Measurements from ENCODE around the gene CLEC18A.
"Not testable (repeated sequence)": the region's sequence is repeated elsewhere in the genome, so short reads cannot be mapped to it uniquely, and the experiment has no call there.

The CLEC18A gene

GRCh38 chr16:69952572-69953355 lies 1.6 kb downstream of the CLEC18A start:
- DNase-seq, result not testable (repeated sequence)

GRCh38 chr16:69954241-69954640 lies 3.1 kb downstream of the CLEC18A start:
- DNase-seq, result not testable (repeated sequence)

DNA sequence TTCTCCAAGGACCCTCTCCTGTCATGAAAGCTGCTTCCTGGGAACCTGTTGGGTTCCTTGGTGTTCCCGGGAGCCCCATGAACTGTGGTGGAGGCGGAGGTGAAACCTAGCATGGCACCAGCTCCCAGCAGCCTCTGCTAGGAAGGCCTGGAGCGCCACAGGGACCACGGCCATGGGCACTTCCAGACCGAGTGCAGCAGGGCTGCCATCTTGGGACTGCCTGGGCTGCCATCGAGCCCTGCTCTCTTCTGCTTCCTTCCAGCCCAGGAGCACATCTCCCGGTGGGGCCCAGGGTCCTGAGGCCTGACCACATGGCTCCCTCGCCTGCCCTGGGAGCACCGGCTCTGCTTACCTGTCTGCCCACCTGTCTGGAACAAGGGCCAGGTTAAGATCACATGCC lies 12.2 kb downstream of the CLEC18A start:
- not testable (repeated sequence) for DNase-seq

- DNase-seq, result not testable (repeated sequence)
Observed at GRCh38 chr16:69964960-69965660, 14.0 kb downstream of the CLEC18A start.

DNA sequence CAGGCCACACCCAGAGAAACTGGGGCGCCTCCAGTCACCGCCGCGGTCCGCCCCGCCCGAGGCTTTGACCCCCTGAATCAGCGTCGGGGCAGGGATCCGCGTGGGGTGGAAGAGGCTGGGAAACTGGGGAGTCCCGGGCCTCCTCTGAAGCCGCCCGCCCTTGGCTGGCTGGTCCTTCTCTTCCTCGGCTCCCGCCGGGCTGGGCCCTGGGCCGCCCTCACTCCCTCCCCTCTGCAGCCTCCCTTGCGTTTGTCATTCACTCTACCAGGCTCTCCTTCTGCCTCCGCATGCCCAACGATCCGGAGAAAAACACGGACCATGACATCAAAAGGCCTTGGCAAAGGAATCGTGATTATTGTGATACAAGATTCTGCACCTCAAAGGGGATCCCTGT lies 14.5 kb downstream of the CLEC18A start:
- DNase-seq, result not testable (repeated sequence)

GRCh38 chr16:69967688-69968087 lies 16.6 kb downstream of the CLEC18A start:
- not testable (repeated sequence) for DNase-seq

DNA sequence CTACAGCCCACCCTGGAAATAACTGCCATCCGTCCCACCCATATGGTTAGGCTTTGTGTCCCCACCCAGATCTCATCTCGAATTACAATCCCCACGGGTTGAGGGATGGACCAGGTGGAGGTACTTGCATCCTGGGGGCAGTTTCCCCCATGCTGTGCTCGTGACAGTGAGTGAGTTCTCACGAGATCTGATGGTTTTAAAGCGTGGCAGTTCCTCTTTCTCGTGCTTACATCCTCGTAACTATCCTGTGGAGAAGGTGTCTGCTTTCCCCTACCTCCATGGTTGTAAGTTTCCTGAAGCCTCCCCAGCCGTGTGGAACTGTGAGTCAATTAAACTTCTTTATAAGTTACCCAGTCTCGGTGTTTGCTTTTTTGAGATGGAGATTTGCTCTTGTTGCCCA lies 17.0 kb downstream of the CLEC18A start:
- not testable (repeated sequence) for DNase-seq

DNA sequence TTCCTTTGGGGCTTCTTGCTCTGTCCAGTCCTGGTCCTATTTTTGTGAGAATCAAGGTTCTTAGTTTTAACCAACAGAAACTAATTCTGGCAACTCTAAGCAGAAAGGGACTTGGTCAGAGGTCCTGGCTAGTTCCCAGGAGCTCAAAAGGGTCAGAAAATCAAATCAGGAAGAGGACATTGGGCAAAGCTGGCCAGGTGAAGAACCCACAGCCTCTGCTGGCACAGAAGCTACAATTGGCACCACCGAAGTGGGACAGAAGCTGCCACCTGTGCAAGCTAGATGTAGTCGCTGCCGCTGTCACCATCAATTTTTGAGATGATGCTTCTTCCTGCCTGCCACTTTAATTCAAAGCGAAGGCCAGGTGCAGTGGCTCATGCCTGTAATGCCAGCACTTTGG lies 18.5 kb downstream of the CLEC18A start:
- not testable (repeated sequence) for DNase-seq

- not testable (repeated sequence) for DNase-seq
Observed at GRCh38 chr16:69972120-69972519, 21.0 kb downstream of the CLEC18A start.

GRCh38 chr16:69972935-69973334 lies 21.8 kb downstream of the CLEC18A start:
- not testable (repeated sequence) for DNase-seq

GRCh38 chr16:69985196-69985595 lies 34.1 kb downstream of the CLEC18A start:
- not testable (repeated sequence) for DNase-seq

- DNase-seq, result not testable (repeated sequence)
Observed at GRCh38 chr16:69997956-69998355, 46.8 kb downstream of the CLEC18A start.

GRCh38 chr16:69999801-70000200 lies 48.7 kb downstream of the CLEC18A start:
- not testable (repeated sequence) for DNase-seq

DNA sequence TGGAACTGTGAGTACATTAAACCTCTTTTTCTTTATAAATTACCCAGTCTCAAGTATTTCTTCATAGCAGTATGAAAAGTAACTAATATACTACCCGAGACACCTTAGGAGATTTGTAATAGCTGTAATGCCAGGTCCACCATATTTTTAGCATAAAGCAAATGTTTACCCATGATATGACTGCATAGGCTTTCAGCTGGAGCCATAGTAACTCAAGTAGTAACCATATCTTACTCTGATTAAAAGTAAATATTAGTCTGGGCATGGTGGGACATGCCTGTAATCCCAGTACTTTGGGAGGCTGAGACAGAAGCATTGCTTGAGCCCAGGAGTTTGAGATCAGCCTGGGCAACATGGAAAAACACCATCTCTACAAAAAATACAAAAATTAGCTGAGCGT lies 52.4 kb downstream of the CLEC18A start:
- DNase-seq, result not testable (repeated sequence)

GRCh38 chr16:70008604-70009003 lies 57.5 kb downstream of the CLEC18A start:
- not testable (repeated sequence) for DNase-seq

GRCh38 chr16:70010615-70011014 lies 59.5 kb downstream of the CLEC18A start:
- DNase-seq, result not testable (repeated sequence)

DNA sequence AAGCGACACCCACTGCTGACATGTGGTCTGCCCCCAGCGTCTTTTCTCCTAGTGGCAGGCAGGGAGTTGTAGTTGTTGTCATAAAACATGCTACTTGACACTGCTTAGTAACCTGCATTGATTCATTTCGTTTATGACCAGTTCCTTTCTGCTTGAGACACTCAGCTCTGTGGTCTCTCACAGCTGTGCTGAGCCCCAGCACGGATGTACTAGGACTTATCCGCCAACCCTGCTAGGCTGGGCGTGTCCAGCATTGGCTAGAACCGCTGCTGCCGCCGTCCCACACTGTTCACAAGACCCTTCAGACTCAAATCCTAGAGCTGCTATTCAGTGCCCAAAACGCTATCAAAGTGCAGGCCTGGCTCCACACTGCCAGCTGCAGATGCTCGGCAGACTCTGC lies 60.0 kb downstream of the CLEC18A start:
- DNase-seq, result not testable (repeated sequence)

- DNase-seq, result not testable (repeated sequence)
Observed at GRCh38 chr16:70012354-70012753, 61.2 kb downstream of the CLEC18A start.

DNA sequence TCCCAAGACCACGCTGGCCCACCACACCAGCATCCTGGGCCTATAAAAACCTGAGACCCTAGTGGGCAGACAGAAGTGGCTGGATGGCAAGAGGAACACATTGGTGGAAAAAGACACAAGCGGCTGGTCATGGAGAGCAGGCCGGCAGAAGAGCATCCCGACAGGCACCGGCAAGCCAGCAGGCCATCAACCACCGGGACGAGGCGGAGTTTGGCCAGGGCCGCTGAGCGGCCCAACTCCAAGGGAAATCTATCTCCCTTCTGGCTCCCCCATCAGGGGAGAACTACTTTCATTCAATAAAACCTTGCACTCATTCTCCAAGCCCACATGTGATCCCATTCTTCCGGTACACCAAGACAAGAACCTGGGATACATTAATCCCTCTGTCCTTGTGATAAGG lies 61.8 kb downstream of the CLEC18A start:
- DNase-seq, result not testable (repeated sequence)
